ENCODE measurements around the gene MYH2.

The MYH2 gene

GRCh38 chr17:10549096-10549842 is at the start of gene MYH2:
Gene MYH2, minus strand, starts transcription at chr17:10549658. Its CDS starts 1,738 bp downstream, at chr17:10547920.
- TF ChIP-seq, protein P1, sequence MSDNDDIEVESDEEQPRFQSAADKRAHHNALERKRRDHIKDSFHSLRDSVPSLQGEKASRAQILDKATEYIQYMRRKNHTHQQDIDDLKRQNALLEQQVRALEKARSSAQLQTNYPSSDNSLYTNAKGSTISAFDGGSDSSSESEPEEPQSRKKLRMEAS (IDR thresholded peaks at IDR 0.05; ENCODE audit: low read depth, low read length), result no peak
- TF ChIP-seq MYC (IDR thresholded peaks at IDR 0.05; ENCODE audit: low read depth, low read length) (no peak), POLR2A (IDR thresholded peaks at IDR 0.05; ENCODE audit: extremely low read depth, insufficient read length) (no peak), CTCF (IDR thresholded peaks at IDR 0.05; ENCODE audit: low read depth, low read length) (no peak)
- DNase-seq (ENCODE audit: low read depth), result no peak
- no peak within 1 kb of the TSS for H3K4me3 ChIP-seq (ENCODE audit: low read depth, low read length)

GRCh38 chr17:10598621-10599020 is 49.2 kb upstream of the MYH2 start:
- DNase-seq (ENCODE audit: low read depth), result no peak
- no peak for TF ChIP-seq CTCF (IDR thresholded peaks at IDR 0.05; ENCODE audit: low read depth, low read length)
- TF ChIP-seq, protein P1 (IDR thresholded peaks at IDR 0.05; ENCODE audit: low read depth, low read length), result no peak
- TF ChIP-seq MYC (IDR thresholded peaks at IDR 0.05; ENCODE audit: low read depth, low read length), result no peak
- TF ChIP-seq POLR2A (IDR thresholded peaks at IDR 0.05; ENCODE audit: extremely low read depth, insufficient read length), result no peak
- H3K4me3 ChIP-seq (ENCODE audit: low read depth, low read length), result no peak overlapping the region

GRCh38 chr17:10589553-10590145 is 40.2 kb upstream of the MYH2 start:
- TF ChIP-seq MYC (IDR thresholded peaks at IDR 0.05; ENCODE audit: low read depth, low read length) (no peak), CTCF (IDR thresholded peaks at IDR 0.05; ENCODE audit: low read depth, low read length) (no peak), POLR2A (IDR thresholded peaks at IDR 0.05; ENCODE audit: extremely low read depth, insufficient read length) (no peak)
- TF ChIP-seq, protein P1 (IDR thresholded peaks at IDR 0.05; ENCODE audit: low read depth, low read length), result no peak
- no peak for DNase-seq (ENCODE audit: low read depth)
- H3K4me3 ChIP-seq (ENCODE audit: low read depth, low read length), result no peak overlapping the region

DNA sequence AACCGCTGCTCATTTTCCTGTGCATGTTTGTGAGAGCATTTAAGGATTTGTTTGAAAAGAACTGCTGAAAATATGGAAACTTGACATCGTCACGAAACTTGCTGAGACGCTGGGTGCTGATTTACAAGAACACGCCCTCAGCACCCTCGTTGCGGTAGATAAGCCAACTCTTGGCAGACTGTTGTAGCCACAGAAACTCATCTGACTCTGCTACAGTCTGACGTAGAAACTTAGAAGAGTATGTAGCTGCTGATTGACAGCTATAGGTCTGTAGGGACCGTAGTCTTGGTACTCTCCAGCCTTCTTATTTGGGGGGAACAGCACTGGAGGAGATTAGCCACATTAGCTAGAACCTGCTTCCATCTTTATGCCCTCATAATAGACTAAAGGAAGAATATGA is 36.1 kb upstream of the MYH2 start:
- TF ChIP-seq CTCF (IDR thresholded peaks at IDR 0.05; ENCODE audit: low read depth, low read length) (no peak), MYC (IDR thresholded peaks at IDR 0.05; ENCODE audit: low read depth, low read length) (no peak), POLR2A (IDR thresholded peaks at IDR 0.05; ENCODE audit: extremely low read depth, insufficient read length) (no peak)
- TF ChIP-seq, protein P1 (IDR thresholded peaks at IDR 0.05; ENCODE audit: low read depth, low read length), result no peak
- no peak overlapping the region for H3K4me3 ChIP-seq (ENCODE audit: low read depth, low read length)
- DNase-seq (ENCODE audit: low read depth), result no peak

GRCh38 chr17:10583834-10584233 is 34.4 kb upstream of the MYH2 start:
- no peak for TF ChIP-seq MYC (IDR thresholded peaks at IDR 0.05; ENCODE audit: low read depth, low read length)
- TF ChIP-seq POLR2A (IDR thresholded peaks at IDR 0.05; ENCODE audit: extremely low read depth, insufficient read length), result no peak
- TF ChIP-seq, protein P1 (IDR thresholded peaks at IDR 0.05; ENCODE audit: low read depth, low read length), result no peak
- no peak for TF ChIP-seq CTCF (IDR thresholded peaks at IDR 0.05; ENCODE audit: low read depth, low read length)
- no peak for DNase-seq (ENCODE audit: low read depth)
- no peak overlapping the region for H3K4me3 ChIP-seq (ENCODE audit: low read depth, low read length)
